A549 treated with AZD9567 at 1 μM for 4 hours (cell line): Measurements from ENCODE around the gene CD93. TPM values are rescaled to one million over a fixed set of nuclear protein-coding genes. Genes with fewer than 3 reads are reported as not detected.

Experiments
- total RNA-seq: library from RNA; stranded (reverse); fragments of 200-300 nt; extraction: Qiagen RNA extraction; gene quantifications from 5 replicates; pipeline ENCODE4 v1.2.3, GENCODE V29; 2022; ENCODE audit not compliant: insufficient read depth

The CD93 gene
- not detected in 5 replicates for total RNA-seq

GRCh38 chr20:23086056-23086566 lies at the start of gene CD93:
Gene CD93, minus strand, starts transcription at chr20:23086324. Its CDS starts 132 bp downstream, at chr20:23086192.

GRCh38 chr20:23049201-23050075 lies 36.7 kb downstream of the CD93 start, which contains the start of gene THBD:
Gene THBD, minus strand, starts transcription at chr20:23049672. Its CDS starts 168 bp downstream, at chr20:23049504.

GRCh38 chr20:23034721-23035671 lies 51.1 kb downstream of the CD93 start, which contains the start of gene SSTR4:
Gene SSTR4, plus strand, starts transcription at chr20:23035312. Its CDS starts 172 bp downstream, at chr20:23035484.

Other genes with a start within 250 kb of the CD93 start
- gene SSTR4, start 51.0 kb downstream of the CD93 start, total RNA-seq = 0.13 to 0.34 TPM (median 0.18 TPM) in 4 of 5 replicates, not detected in the other
- gene THBD, start 36.7 kb downstream of the CD93 start, total RNA-seq = 69.0 to 97.1 TPM (median 85.3 TPM) in 5 replicates